SK-N-MC (cell line): Measurements from ENCODE around the gene PRC1.

Source experiments
- EZH2 ChIP-seq: fragments of 200-600 bp; sonication (generic); IDR thresholded peaks from one replicate; pipeline ENCODE4 v1.6.1; 2017; ENCODE audit warnings: antibody characterized with exemption
- POLR2AphosphoS5 ChIP-seq: IDR thresholded peaks from 2 replicates; pipeline ENCODE4 v1.6.1; 2012; ENCODE audit warnings: mild to moderate bottlenecking, low read depth, low read length, borderline replicate concordance

- TF ChIP-seq POLR2AphosphoS5 = no peak
- no peak for TF ChIP-seq EZH2
Observed at GRCh38 chr15:91027677-91028076, 33.3 kb upstream of the PRC1 start.
